NCI-H460 (cell line): ENCODE measurements around the gene FFAR1. TPM values are rescaled to one million over a fixed set of nuclear protein-coding genes. Genes with fewer than 3 reads are reported as not detected.

Source experiments
- DNase-seq: peaks from one replicate; pipeline ENCODE4 v3.0.0-alpha.2; 2016; ENCODE audit warnings: low read depth; ENCODE audit errors: extremely low read depth
- polyA plus RNA-seq: library from polyadenylated mRNA; depleted of rRNA; stranded (reverse); fragments of >200 nt; gene quantifications from 2 replicates; pipeline ENCODE4 v1.2.3, GENCODE V29; 2014; cell fraction: nucleus; rRNA removed
- total RNA-seq: library from RNA; depleted of rRNA; stranded (reverse); fragments of >200 nt; shearing (Covaris generic); gene quantifications from 2 replicates; pipeline ENCODE4 v1.2.3, GENCODE V29; 2014; rRNA removed

Gene FFAR1
- total RNA-seq: not detected in 2 replicates
- polyA plus RNA-seq: not detected in 2 replicates

DNA sequence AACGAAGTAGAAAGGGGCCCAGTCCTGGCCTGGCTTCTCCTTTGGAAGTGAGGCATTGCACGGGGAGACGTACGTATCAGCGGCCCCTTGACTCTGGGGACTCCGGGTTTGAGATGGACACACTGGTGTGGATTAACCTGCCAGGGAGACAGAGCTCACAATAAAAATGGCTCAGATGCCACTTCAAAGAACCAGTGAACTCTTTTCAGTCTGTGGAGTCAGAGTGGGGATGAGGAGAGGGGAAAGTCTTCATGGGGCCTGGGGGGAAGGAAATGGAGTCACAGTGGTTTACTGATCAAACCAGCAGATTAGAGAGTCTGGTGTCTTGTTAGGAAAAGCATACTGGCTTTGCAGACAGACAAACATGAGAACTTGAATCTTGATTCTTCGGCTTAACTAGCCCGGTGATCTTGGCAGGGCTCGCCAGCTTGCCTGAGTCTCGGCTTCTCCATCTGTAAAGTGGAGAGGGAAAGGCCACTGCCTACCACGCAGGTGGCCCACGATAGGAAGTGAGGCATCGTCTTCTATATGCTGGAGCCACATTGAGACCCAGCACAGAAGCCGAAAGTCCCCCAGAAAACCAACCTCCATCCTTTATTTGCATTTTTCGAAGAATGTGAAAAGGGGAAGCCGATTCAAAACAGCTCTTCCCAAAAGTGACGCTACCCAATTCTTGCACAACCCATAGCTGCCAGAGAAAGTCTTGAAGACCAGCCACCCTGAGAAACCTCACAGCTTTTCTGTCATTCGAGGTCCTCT, at the start of gene FFAR1:
Gene FFAR1 (plus strand): TSS at position 732 of the 759 bp plus-strand sequence. CDS start 3,650 bp downstream, outside the sequence.
- no peak for DNase-seq

GRCh38 chr19:35297922-35298321, 49.8 kb upstream of the FFAR1 start:
- DNase-seq: no peak

GRCh38 chr19:35298561-35298972, 49.1 kb upstream of the FFAR1 start:
- DNase-seq: no peak

GRCh38 chr19:35299523-35300338, 48.0 kb upstream of the FFAR1 start:
- no peak for DNase-seq

DNA sequence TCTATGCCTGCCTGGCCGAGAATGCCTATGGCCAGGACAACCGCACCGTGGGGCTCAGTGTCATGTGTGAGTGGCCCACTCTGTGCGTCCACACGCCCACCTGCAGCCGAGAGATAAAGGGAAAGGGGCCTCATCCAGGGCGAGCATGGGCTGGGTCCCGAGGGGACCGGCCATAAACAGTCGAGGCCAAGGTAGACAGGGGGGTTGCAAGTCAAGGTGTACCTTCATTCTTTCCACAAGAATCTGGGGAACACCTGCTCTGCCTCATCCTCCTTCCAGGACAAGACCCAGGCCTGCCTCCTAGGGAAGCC, 47.4 kb upstream of the FFAR1 start:
- no peak for DNase-seq

- DNase-seq: no peak
These were observed 45.7 kb upstream of the FFAR1 start for GRCh38 chr19:35301961-35302360.

DNA sequence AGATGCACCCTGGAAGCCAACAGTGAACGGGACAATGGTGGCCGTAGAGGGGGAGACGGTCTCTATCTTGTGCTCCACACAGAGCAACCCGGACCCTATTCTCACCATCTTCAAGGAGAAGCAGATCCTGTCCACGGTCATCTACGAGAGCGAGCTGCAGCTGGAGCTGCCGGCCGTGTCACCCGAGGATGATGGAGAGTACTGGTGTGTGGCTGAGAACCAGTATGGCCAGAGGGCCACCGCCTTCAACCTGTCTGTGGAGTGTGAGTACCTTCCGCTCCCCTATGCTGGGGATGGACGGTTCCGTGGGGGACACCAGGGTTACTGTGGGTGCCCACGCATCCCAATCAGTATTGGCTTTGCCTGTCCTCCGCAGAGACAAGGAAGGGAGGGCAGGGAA, 45.3 kb upstream of the FFAR1 start:
- DNase-seq: no peak

GRCh38 chr19:35303357-35303915, 44.3 kb upstream of the FFAR1 start:
- DNase-seq: no peak

DNA sequence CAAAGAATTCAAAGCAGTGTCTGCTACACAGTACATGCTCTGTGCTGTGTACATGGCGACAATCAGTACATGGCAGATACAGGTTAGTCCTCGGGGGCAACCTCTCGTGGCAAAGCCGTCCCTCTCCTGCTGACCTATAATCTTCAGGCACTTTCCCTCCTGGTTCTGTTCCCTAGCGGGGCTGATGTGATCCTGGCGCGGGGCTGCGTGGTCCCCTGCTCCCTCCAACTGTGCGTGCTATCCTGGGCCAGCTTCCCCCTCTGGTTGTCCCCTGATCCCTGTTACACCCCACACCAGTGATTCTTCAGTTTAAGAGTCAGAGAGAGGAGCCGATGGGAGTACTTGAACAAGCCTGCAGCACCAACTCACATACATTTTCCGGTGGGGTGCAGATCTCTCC, 43.7 kb upstream of the FFAR1 start:
- DNase-seq: no peak

DNA sequence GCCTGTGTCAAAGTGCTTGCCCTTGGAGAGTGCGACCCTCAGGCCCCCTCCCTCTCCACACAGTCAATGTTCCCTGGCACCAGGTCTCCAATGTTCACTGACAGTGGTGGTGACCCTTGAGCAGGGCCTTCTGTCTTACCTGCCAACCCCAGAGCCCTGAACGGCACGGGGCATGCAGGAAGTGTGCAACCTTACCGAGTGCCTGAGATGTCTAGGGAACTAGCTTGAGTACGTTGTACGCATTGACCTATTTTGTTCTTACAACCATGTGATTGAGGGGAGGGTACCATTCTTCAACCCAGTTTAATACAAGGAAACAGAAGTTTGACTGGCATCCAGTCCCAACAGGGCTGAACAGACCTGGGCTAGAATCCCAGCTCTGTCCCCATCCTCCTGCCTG, 42.5 kb upstream of the FFAR1 start:
- no peak for DNase-seq

- no peak for DNase-seq
These were observed 41.0 kb upstream of the FFAR1 start for GRCh38 chr19:35306473-35307246.

- DNase-seq: no peak
These were observed 39.8 kb upstream of the FFAR1 start for GRCh38 chr19:35307931-35308330.

- DNase-seq: no peak
These were observed 38.8 kb upstream of the FFAR1 start for GRCh38 chr19:35308910-35309309.

DNA sequence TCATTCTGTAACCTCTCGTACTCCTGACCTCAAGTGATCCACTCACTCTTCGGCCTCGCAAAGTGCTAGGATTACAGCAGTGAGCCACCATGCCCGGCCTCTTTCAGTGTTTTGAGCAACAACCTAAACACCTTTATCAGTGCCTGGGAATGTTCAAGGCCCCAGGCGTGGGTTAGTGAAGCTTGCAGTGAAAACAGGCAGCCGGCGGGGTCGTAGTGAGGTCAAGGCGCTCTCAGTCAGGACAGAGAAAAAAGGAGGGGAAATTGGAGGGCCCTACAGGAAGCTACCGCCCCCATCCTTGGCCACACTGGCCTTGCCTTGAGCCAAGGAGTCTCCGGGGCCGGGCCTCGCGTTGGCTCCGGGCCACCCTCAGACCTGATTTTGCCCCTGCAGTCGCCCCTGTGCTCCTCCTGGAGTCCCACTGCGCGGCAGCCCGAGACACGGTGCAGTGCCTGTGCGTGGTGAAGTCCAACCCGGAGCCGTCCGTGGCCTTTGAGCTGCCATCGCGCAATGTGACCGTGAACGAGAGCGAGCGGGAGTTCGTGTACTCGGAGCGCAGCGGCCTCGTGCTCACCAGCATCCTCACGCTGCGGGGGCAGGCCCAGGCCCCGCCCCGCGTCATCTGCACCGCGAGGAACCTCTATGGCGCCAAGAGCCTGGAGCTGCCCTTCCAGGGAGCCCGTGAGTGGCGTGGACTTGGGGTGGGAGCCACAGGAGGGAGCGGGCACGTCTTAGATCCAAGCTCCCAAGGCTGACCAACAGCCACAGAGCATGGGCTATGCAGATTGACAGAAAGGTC, 38.0 kb upstream of the FFAR1 start:
- DNase-seq: no peak

- no peak for DNase-seq
These were observed 37.4 kb upstream of the FFAR1 start for GRCh38 chr19:35310331-35310730.

DNA sequence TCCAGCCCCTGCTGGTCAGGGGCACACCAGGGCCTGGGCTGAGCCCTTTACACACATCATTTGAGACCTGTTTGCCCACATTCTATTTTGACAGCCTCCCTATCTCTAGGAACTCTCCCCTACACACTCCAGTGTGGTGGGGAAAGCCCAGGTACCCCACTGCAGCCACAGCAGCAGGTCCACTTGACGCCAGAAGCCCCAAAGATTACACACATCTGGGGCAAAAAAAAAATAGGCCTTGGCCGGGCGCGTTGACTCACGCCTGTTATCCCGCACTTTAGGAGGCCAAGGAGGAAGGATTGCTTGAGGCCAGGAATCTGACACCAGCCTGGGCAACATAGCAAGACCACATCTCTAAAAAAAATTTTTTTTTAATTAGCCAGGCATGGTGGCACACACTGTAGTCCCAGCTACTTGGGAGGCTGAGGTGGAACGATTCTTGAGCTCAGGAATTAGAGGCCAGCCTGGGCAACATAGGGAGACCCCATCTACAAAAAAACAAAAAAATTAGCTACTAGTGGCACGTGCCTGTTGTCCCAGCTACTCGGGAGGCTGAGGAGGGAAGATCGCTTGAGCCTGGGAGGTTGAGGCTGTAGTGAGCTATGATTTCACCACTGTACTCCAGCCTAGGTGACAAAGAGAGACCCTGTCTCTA, 36.8 kb upstream of the FFAR1 start:
- no peak for DNase-seq

DNA sequence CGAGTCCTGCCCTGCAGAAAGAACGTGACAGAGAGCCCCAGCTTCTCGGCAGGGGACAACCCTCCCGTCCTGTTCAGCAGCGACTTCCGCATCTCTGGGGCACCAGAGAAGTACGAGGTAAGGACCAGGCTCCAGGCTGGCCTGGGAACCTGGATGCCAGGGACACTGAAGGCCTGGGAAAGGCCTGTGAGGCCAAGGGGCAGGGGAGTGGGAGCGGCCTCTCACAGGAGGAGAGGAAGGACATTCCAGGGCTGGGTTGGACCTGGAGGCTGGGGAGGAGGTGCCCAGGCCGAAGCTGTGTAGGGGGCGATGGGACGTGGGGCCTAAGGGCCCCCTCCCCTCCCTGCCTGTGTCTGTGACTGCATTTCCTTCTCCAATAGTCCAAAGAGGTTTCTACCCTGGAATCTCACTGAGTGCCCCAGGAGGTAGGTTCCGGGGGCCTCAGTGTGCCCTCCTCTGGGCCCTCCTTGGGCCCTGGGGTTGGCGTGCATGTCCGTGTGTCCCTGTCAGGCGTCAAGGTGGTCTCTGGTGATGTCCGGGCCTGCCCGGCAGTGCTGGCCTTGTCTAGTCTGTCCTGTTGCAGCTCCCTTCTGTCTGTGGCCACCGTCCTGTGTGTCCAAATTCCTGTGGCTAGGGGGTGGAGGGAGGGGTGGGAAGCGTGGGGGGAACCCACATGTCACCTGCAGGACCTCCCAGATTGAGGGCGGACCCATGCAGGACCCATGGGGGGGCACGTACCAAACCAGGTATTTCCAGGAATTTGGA, 35.6 kb upstream of the FFAR1 start:
- no peak for DNase-seq

GRCh38 chr19:35313587-35313986, 34.1 kb upstream of the FFAR1 start:
- no peak for DNase-seq

DNA sequence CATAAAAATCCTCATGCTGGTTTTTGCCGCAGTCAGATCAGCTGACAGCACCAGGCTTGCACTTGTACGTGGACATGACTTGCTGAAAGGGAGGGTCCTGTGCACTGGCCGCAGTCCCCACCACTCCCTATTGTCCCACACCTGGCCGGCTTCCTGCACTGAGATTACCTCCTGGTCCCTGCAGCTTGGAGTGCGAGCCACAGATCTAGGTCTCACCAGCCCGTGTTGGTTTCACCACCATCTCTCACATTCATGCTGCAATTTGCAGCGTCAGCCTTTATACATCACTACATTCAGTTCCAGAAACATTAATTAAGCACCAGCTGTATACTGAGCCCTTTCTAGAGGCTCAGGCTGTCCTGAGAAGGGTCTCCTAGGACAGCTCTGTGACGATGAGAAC, 33.7 kb upstream of the FFAR1 start:
- no peak for DNase-seq
